Epithelial cell of esophagus (primary cell): ENCODE results near the gene MTFR2.

Experiments
- DNase-seq: peaks from one replicate; pipeline ENCODE4 v3.0.0; 2010; ENCODE audit warnings: low read depth
- H3K4me3 ChIP-seq: 2 replicates; pipeline ENCODE4 v1.5.1; 2011; ENCODE audit warnings: mild to moderate bottlenecking, low read length, control low read depth
- TF ChIP-seq, protein P1 (sequence below): IDR thresholded peaks from 2 replicates; pipeline ENCODE4 v1.5.1; 2011; ENCODE audit warnings: low read depth, mild to moderate bottlenecking, low read length, control low read depth, inconsistent platforms; ENCODE audit not compliant: insufficient read depth; ENCODE audit errors: missing control alignments

Gene MTFR2

DNA sequence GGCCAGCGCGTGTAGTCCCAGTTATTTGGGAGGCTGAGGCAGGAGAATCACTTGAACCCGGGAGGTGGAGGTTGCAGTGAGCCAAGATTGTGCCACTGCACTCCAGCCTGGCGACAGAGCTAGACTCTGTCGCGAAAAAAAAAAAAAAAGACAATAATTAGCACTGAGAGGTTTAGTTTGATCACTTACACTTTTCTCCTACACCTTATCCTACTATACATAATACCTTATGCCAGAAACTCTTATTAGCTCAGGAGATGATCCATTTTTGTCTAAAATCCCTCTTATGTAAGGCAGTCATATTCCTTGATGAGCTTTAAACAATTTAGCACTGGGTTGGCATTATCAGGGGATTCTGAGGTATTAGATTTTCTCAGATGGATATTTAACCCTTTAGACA is 3.6 kb upstream of the MTFR2 start:
- H3K4me3 ChIP-seq, result no peak overlapping the region
- TF ChIP-seq, protein P1, sequence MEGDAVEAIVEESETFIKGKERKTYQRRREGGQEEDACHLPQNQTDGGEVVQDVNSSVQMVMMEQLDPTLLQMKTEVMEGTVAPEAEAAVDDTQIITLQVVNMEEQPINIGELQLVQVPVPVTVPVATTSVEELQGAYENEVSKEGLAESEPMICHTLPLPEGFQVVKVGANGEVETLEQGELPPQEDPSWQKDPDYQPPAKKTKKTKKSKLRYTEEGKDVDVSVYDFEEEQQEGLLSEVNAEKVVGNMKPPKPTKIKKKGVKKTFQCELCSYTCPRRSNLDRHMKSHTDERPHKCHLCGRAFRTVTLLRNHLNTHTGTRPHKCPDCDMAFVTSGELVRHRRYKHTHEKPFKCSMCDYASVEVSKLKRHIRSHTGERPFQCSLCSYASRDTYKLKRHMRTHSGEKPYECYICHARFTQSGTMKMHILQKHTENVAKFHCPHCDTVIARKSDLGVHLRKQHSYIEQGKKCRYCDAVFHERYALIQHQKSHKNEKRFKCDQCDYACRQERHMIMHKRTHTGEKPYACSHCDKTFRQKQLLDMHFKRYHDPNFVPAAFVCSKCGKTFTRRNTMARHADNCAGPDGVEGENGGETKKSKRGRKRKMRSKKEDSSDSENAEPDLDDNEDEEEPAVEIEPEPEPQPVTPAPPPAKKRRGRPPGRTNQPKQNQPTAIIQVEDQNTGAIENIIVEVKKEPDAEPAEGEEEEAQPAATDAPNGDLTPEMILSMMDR, result no peak
- no peak for DNase-seq

DNA sequence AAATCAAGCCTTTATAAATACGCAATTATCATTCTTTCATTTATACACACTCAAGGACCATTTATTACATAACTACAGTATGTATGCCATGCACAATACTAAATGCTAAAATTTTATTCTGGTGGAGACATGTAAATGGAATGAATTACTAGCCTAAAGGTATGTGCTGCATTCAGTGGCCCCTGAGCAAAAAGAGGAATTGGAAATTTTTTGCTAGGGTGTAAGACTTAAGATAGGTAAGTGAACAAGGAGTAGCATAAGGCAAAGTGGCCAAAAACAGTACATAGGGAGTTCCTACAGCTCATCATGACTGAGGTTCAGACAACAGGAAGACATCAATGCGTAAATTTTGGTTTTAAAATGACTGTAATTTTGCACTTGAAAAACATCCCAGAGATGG is 2.3 kb upstream of the MTFR2 start:
- TF ChIP-seq, protein P1, result no peak
- no peak overlapping the region for H3K4me3 ChIP-seq
- DNase-seq, result no peak

DNA sequence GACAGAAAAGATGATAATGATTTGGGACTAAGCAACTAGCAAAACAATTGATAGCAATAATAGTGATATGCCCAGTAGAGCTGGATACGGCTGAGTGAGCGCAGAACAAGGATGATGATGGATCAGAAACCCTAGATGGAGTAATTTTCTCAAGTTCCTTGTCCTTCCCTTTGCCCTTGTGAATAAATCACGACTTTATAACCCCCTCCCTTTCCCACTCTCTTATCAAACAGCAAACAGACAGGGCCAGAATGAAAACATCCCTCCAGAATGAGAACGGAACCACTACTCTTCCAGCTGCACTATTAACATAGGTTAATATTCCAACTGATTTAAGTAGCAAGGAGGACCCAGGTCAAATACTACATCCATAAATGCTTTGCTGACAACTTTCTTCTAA is 1.3 kb upstream of the MTFR2 start:
- no peak for DNase-seq
- no peak overlapping the region for H3K4me3 ChIP-seq
- TF ChIP-seq, protein P1, result no peak

DNA sequence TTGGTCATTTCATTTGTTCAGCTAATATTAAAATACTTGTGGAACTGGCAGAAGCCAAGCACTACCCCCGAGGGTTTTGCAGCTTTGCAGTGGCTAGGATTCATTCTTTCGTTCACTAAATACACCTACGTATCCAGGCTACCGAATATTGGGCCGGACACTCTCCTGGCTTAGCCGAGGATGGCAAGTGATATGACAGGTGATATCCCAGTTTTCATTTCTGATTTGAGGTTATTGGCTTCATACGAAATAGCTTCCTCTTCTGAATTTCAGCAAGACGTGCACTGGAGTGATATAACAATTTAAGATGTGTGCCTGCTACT is 536 bp upstream of the MTFR2 start:
- no peak for DNase-seq
- H3K4me3 ChIP-seq, result peak overlapping the region; percentile 87
- TF ChIP-seq, protein P1, result no peak

DNA sequence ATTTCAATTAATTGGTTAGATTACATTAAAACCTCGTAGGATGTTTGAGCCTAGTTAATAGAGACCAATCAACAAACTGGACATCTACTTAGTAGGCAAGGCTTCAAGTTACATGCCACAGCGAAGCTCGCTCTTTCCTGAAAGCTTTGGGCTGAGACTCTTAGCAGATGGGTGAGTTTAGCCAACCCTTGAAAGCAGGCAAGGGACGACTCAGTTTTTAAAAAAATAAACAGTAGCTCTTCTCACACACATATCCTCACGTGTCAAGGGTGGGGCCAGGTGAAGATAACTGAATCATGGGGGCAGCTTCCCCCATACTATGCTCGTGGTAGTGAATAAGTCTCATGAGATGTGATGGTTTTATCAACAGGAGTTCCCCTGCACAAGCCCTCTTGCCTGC is 775 bp downstream of the MTFR2 start:
- TF ChIP-seq, protein P1, result no peak
- DNase-seq, result peak; percentile 39
- peak overlapping the region; percentile 87 for H3K4me3 ChIP-seq

DNA sequence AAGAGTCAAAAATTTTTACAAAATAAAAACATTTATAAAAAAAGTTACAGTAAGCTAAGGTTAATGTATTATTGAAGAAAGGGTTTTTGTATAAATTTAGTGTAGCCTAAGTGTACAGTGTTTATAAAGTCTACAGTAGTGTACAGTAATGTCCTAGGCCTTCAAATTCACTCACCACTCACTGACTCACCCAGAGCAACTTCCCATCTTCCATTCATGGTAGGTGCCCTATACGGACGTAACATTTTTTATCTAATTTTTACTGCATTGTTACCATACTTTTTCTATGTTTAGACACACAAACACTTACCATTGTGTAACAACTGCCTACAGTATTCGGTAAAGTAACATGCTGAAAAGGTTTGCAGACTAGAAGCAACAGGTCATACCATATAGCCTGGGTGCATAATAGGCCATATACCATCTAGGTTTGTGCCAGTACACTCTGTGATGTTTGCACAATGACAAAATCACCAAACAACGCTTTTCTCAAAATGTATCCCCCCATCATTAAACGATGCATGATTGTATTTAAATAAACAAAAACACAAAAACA is 6.0 kb downstream of the MTFR2 start:
- H3K4me3 ChIP-seq, result no peak overlapping the region
- peak; percentile 15 for DNase-seq
- TF ChIP-seq, protein P1, result no peak

DNA sequence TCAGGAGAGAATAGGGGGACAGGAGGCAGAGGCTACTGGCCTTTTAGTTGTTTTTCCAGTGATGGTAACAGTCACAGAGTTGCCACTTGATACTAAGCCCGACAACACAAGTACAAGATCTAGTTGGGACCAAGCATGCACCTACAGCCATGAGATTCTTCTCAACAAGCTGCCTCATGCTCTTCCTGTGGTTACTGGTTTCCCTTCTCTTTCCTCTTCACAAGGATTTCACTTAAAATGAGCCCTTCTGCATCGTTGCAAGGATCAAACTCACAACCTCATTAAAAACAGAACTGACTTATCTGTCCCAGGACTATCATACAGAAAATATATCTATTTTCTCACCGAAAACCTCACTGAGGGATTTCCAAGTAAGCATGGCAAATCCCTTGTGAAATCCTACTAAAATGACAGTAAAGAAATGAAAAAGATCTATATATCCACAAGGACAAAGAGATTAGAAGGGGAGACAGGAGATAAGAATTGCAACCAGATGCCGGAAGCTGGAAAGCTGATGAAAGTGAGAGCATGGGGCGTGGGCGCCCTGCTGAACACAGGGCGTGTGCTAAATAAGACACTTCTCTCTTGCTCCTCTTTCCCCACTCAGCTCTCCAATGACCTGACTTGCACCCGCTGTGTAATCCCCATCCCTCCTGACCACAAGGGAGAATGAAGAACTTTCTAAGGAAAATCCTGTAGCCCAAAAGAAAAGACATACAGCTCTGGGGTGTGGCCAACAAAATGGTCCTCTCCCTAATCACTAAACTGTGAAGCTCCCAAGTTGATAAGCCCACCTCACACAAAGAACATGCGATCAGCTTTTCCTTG is 13.4 kb downstream of the MTFR2 start:
- no peak for DNase-seq
- TF ChIP-seq, protein P1, result no peak
- no peak overlapping the region for H3K4me3 ChIP-seq
